ENCODE results near the gene SGCD. TPM values are rescaled to one million over a fixed set of nuclear protein-coding genes. Genes with fewer than 3 reads are reported as not detected.

The SGCD gene
- total and polyA plus RNA-seq, 9 of the 15 experiments (the other 6 are each of a cell fraction or from before 2014, with no cell fraction given): not detected

DNA sequence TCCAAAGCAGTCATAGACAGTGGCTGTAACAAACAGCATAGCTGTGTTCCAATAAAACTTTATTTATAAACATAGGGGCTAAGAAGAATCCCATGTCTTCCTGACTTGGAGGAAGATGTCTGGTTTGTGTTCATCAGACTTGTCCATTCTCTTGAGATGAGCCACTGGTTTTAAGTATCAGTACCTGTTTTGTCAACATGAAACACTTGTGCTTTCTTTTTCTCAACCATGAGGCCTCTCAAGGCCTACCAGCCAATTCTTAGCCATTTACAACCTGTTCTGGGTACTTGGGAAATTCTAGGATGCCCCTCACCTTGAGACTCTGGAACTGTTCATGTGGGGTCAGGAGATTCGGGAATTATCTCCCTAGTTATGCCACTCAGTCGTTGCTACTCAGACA lies 368.8 kb downstream of the SGCD start (continued):
- TF ChIP-seq CHD4 (IDR thresholded peaks at IDR 0.05; ENCODE audit: insufficient read depth, insufficient replicate concordance, low read depth, low read length, poor library complexity, severe bottlenecking) (no peak), MAZ (CRISPR knock-in tag; conservative IDR thresholded peaks at IDR 0.05 in 1 of 2, IDR thresholded peaks at IDR 0.05 in 1 of 2) (no peak), NFYB (IDR thresholded peaks at IDR 0.05; ENCODE audit: extremely low read depth, insufficient read length) (no peak)

DNA sequence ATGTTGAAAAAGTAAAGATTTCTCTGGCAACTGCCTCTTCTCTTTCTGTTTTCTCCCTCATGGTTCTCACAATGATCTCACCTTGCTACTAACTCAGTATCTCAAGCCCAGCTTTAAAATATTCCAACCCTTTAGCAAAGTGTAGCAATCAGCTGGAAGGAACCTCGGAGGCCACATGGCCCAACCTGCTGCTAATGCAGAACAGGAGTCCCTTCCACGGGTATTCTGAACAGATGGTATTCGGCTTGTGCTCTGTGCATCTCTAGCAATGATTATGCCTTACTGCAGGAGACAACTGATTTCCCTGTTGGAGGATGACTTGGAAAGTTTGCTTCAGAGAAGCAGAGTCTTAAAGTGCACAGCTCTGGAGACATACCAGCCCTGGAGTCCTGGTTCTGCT lies 371.4 kb downstream of the SGCD start:
- Histone ChIP-seq H4K20me1 (replicated peaks; ENCODE audit: control insufficient read depth, insufficient read depth, low read length) (no peaks in the 10 kb centered on the region), H3K4me3 (no peak overlapping the region), H3K9me3 (replicated peaks; ENCODE audit: control insufficient read depth, insufficient read depth, low read depth, low read length) (no peaks in the 10 kb centered on the region), H3K4me1 (replicated peaks in 1 of 2; ENCODE audit: control insufficient read depth in 2 of 2, insufficient read depth in 2 of 2, low read length in 2 of 2) (no peaks in the 10 kb centered on the region), H3K27ac (ENCODE audit: extremely low read depth, low read depth, low read length) (no peak overlapping the region), H3K27me3 (ENCODE audit: control insufficient read depth in 2 of 2, insufficient read depth in 2 of 2, low read length in 2 of 2) (no peaks in the 10 kb centered on the region), H2AFZ (ENCODE audit: low read depth, low read length) (no peak overlapping the region), H3K4me2 (ENCODE audit: insufficient read depth, low read length) (no peak overlapping the region), H3K79me2 (ENCODE audit: control insufficient read depth, insufficient read depth, low read length) (no peaks in the 10 kb centered on the region), H3K36me3 (ENCODE audit: control insufficient read depth, insufficient read depth, low read length) (no peaks in the 10 kb centered on the region), H3K9me1 (ENCODE audit: control insufficient read depth, insufficient read depth, low read length) (no peaks in the 10 kb centered on the region), H3K9ac (ENCODE audit: insufficient read depth in 1 of 2, low read depth in 2 of 2, low read length in 2 of 2) (no peak overlapping the region)
- ChIA-PET CTCF (ENCODE audit: low intra/inter-chr PET ratio) (no interaction called here), POLR2A (no interaction called here)
- FAIRE-seq: no peak
- no peak for ATAC-seq
- 0% methylated on average over 3 of the region's 3 CpGs for WGBS (ENCODE audit: insufficient coverage, low coverage, missing lambda C conversion rate)
- in situ Hi-C loops (cut with MboI): no loop called here
- BruUV-seq (replicated peaks): no TSS peak
- no peak for DNase-seq (ENCODE audit: extremely low read depth in 1 of 4, low spot score in 3 of 4)
- intact Hi-C loops (cut with micrococcal nuclease): no loop called here
- no peak for TF ChIP-seq KAT7 (CRISPR knock-in tag; IDR thresholded peaks at IDR 0.05; ENCODE audit: borderline replicate concordance)
- no peak for TF ChIP-seq ZZZ3 (IDR thresholded peaks at IDR 0.05)
- no peak for TF ChIP-seq YY1 (IDR thresholded peaks at IDR 0.05; ENCODE audit: borderline replicate concordance in 1 of 3, control insufficient read depth in 1 of 3, extremely low read depth in 1 of 3, insufficient read depth in 3 of 3, insufficient read length in 1 of 3, insufficient replicate concordance in 2 of 3, low read depth in 1 of 3, low read length in 2 of 3)
- no peak for TF ChIP-seq SREBF2 (CRISPR knock-in tag; IDR thresholded peaks at IDR 0.05)
- no peak for TF ChIP-seq SUPT5H (IDR thresholded peaks at IDR 0.05)
- TF ChIP-seq KDM1A (IDR thresholded peaks at IDR 0.05): no peak
- TF ChIP-seq TCF7 (IDR thresholded peaks at IDR 0.05; ENCODE audit: borderline replicate concordance): no peak
- no peak for TF ChIP-seq GTF2F1 (IDR thresholded peaks at IDR 0.05; ENCODE audit: low read depth, low read length)
- TF ChIP-seq JUND (IDR thresholded peaks at IDR 0.05; ENCODE audit: borderline replicate concordance, low read depth, low read length): no peak
- no peak for TF ChIP-seq JUND (tag; IDR thresholded peaks at IDR 0.05; ENCODE audit: borderline replicate concordance, low read depth, low read length)
- TF ChIP-seq, protein P1, sequence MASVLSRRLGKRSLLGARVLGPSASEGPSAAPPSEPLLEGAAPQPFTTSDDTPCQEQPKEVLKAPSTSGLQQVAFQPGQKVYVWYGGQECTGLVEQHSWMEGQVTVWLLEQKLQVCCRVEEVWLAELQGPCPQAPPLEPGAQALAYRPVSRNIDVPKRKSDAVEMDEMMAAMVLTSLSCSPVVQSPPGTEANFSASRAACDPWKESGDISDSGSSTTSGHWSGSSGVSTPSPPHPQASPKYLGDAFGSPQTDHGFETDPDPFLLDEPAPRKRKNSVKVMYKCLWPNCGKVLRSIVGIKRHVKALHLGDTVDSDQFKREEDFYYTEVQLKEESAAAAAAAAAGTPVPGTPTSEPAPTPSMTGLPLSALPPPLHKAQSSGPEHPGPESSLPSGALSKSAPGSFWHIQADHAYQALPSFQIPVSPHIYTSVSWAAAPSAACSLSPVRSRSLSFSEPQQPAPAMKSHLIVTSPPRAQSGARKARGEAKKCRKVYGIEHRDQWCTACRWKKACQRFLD (CRISPR knock-in tag; IDR thresholded peaks at IDR 0.05): no peak
- TF ChIP-seq SIN3A (IDR thresholded peaks at IDR 0.05; ENCODE audit: borderline replicate concordance in 2 of 2, control insufficient read depth in 1 of 2, low read depth in 2 of 2, low read length in 2 of 2): no peak
- TF ChIP-seq, protein P2, sequence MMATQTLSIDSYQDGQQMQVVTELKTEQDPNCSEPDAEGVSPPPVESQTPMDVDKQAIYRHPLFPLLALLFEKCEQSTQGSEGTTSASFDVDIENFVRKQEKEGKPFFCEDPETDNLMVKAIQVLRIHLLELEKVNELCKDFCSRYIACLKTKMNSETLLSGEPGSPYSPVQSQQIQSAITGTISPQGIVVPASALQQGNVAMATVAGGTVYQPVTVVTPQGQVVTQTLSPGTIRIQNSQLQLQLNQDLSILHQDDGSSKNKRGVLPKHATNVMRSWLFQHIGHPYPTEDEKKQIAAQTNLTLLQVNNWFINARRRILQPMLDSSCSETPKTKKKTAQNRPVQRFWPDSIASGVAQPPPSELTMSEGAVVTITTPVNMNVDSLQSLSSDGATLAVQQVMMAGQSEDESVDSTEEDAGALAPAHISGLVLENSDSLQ (IDR thresholded peaks at IDR 0.05): no peak
- no peak for TF ChIP-seq MED1 (CRISPR knock-in tag; IDR thresholded peaks at IDR 0.05; ENCODE audit: borderline replicate concordance)
- TF ChIP-seq TAF7 (tag; IDR thresholded peaks at IDR 0.05): no peak
- no peak for TF ChIP-seq THRAP3 (IDR thresholded peaks at IDR 0.05; ENCODE audit: borderline replicate concordance)
- no peak for TF ChIP-seq RFX7 (CRISPR knock-in tag; IDR thresholded peaks at IDR 0.05)
- TF ChIP-seq MAFF (IDR thresholded peaks at IDR 0.05; ENCODE audit: low read length): no peak
